Esophagus muscularis mucosa (tissue), 4 donors: ENCODE measurements around the gene DTX1.

Experiments used
- CTCF ChIP-seq, 3 experiments: fragments of 200-600 bp in 2 of 3; fragments of 450-650 bp in 1 of 3; sonication (generic) in 2 of 3; IDR thresholded peaks; one replicate each; pipeline ENCODE4 v1.5.1; 2017 to 2019; ENCODE audit warnings: antibody characterized with exemption in 3 of 3, mild to moderate bottlenecking in 2 of 3, moderate library complexity in 1 of 3
- EP300 ChIP-seq: sonication (generic); formaldehyde crosslinking; IDR thresholded peaks from one replicate; pipeline ENCODE4 v1.6.1; 2017; ENCODE audit warnings: antibody characterized with exemption
- POLR2A ChIP-seq: fragments of 450-650 bp; IDR thresholded peaks from one replicate; pipeline ENCODE4 v1.6.1; 2017; ENCODE audit warnings: antibody characterized with exemption, moderate library complexity, mild to moderate bottlenecking, low read depth

DNA sequence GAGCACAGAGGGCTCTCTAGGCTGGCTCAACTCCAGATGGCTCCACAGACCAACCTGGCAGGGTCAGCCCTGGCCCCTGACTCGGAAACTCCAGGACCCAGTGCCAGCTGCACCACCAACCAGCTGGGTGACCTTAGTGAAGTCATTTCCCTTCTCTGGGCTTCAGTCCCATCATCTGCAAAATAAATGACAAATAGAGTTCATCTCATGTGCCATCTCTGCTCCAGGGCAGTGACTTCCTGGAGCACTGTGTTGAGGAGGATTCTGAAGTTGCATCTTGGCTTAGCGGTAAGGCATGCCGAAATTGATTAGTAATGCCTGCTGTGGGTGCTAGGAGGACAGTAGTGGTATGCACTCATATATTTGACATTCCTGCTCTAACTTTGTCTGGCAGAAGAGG lies 31.5 kb downstream of the DTX1 start:
- no peak for TF ChIP-seq CTCF (IDR thresholded peaks at IDR 0.05)
- TF ChIP-seq POLR2A: no peak
- no peak for TF ChIP-seq EP300
